ENCODE measurements around the gene KISS1.
"Not testable (repeated sequence)": the region's sequence is repeated elsewhere in the genome, so short reads cannot be mapped to it uniquely, and the experiment has no call there.

The KISS1 gene

GRCh38 chr1:204196068-204196795, at the start of gene KISS1:
KISS1 (minus strand) TSS chr1:204196491; CDS start chr1:204192876, 3,615 bp downstream.
- no peak for DNase-seq

GRCh38 chr1:204242920-204243319, 46.6 kb upstream of the KISS1 start:
- no peak for DNase-seq

DNA sequence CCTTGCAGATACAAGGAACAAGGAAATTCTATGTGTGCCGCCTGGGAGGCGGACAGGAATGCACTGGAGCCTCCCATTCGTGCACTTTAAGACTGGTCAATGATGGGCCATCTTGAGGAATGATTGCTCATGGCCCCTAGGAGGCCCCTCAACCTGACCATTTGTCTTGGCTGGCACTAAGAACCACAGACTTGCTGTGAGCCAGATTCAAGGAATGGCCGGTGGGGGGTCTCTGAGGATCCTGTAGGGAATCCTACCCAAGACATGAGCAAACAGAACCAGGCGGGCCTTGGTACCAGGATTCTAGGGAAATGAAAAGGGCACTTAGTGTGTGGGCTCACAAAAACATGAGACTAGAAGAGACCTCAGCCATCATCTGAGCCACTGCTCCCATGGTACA, 45.6 kb upstream of the KISS1 start:
- no peak for DNase-seq

GRCh38 chr1:204241050-204241449, 44.8 kb upstream of the KISS1 start:
- DNase-seq = no peak

DNA sequence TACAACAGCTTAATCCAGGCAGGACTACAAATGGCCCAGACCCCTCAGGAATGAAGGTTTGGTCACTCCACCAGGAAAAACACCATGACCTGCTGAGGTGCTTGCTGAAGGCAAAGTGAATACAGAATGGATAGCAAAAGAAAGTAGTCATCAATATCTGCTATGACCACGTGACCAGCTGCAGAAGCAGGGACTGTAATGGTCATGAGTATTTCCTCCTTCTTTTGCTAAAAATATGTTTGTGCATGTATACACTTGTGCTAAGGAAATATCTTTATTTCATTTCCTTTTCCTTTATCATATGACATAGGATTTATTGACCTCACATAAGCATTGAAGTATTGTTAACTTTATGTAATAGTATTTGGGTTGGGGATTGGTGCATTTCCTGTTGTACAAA, 43.9 kb upstream of the KISS1 start:
- DNase-seq = no peak

DNA sequence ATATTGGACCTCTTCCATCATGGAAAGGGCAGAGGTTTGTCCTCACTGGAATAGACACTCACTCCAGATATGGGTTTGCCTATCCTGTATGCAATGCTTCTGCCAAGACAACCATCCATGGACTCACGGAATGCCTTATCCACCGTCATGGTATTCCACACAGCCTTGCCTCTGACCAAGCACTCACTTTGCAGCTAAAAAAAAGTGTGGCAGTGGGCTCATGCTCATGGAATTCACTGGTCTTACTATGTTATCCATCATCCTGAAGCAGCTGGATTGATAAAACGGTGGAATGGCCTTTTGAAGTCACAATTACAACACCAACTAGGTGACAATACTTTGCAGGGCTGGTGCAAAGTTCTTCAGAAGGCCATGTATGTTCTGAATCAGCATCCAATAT, 43.1 kb upstream of the KISS1 start:
- not testable (repeated sequence) for DNase-seq

- DNase-seq = not testable (repeated sequence)
Observed at GRCh38 chr1:204238520-204238919, 42.2 kb upstream of the KISS1 start.

- DNase-seq = not testable (repeated sequence)
Observed at GRCh38 chr1:204237515-204237914, 41.2 kb upstream of the KISS1 start.

GRCh38 chr1:204232526-204232925, 36.2 kb upstream of the KISS1 start:
- DNase-seq = no peak

DNA sequence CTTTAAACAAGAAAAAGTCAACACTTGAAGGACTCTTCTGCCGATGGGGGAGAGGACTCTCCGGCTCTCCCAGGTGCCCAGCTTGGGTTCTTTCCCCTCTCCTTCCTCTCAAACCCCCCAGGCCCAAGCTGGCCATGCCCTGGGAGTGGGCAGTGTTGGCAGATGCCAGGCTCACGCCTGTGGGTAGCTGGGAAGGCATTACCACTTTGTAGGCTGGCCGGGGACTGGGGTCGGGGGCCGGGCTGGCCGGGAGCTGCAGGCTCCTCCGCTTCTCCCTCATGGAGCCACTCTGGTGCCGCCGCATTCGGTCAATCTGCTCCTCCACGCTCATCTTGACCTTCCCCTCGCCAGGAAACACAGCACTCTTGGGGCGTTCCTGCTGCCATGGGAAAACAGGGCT, 33.9 kb upstream of the KISS1 start:
- no peak for DNase-seq

- no peak for DNase-seq
Observed at GRCh38 chr1:204228896-204229295, 32.6 kb upstream of the KISS1 start.

GRCh38 chr1:204227996-204228785, 31.9 kb upstream of the KISS1 start:
- no peak for DNase-seq

GRCh38 chr1:204227351-204227750, 31.1 kb upstream of the KISS1 start:
- no peak for DNase-seq

GRCh38 chr1:204225841-204226735, 29.8 kb upstream of the KISS1 start:
- no peak for DNase-seq

- no peak for DNase-seq
Observed at GRCh38 chr1:204224655-204225054, 28.4 kb upstream of the KISS1 start.

GRCh38 chr1:204223129-204223860, 27.0 kb upstream of the KISS1 start:
- no peak for DNase-seq

- DNase-seq = no peak
Observed at GRCh38 chr1:204222764-204223055, 26.4 kb upstream of the KISS1 start.

GRCh38 chr1:204222006-204222763, 25.9 kb upstream of the KISS1 start:
- no peak for DNase-seq

- no peak for DNase-seq
Observed at GRCh38 chr1:204221271-204221670, 25.0 kb upstream of the KISS1 start.

DNA sequence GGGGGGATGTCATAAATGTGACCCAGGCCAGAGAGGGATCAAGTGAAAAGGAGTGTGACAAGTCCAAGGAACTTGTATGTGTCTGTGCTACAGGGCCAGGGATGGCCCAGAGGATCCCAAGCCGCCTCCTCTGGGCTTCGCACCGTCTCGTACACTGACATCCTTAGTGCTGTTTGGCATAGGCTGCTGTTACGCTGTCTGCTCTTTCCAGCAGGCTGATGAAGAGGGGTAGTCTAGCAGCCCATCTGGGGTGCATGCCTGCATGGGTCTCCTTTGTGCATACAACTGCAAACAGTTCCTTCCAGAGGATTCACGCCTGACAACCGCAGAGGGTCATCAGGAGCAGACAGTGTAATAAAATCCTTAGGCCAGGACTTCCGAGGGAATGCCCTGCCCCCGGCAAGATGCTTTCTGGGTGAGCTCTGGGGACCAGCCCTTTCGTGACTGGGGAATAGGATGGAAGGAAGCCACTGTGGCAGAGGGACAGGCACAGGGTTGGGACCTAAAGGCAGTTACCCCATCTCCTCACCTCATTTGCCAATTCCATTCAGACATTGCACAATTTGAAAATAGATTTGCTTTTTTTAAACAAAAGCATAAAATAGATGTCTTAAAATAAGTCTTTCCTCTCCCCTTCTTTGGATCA, 23.8 kb upstream of the KISS1 start:
- no peak for DNase-seq

GRCh38 chr1:204218552-204218951, 22.3 kb upstream of the KISS1 start:
- no peak for DNase-seq

DNA sequence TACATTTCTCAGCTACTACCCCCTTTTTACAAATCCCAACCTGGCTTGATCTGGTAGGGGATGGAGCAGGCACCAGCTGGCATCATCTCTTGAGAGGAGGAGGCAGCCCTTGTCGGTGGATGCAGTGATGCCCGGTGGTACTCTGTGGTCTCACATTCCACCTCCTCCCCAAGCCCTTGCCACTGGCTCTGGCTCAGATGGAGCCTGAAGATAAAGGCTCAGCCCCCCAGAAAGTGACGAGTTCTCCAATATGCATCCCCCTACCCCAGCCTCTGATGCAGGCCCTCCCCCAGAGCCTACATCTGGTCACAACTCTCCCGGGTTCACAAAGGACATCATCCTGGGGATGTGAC, 21.3 kb upstream of the KISS1 start:
- DNase-seq = no peak
